AG09309 (cell line): ENCODE measurements around the gene PAPSS2.

Source experiments
- DNase-seq: peaks from one replicate; pipeline ENCODE4 v3.0.0-alpha.2; 2010; ENCODE audit warnings: low read depth
- H3K4me3 ChIP-seq: 2 replicates; pipeline ENCODE4 v1.5.1; 2011; ENCODE audit warnings: mild to moderate bottlenecking, low read depth, low read length, moderate library complexity; ENCODE audit not compliant: control insufficient read depth
- CTCF ChIP-seq: IDR thresholded peaks from 2 replicates; pipeline ENCODE4 v1.5.1; 2011; ENCODE audit warnings: mild to moderate bottlenecking, low read depth, low read length, inconsistent platforms; ENCODE audit not compliant: insufficient read depth, control insufficient read depth; ENCODE audit errors: missing control alignments

The PAPSS2 gene

GRCh38 chr10:87775766-87776165 is 116.1 kb downstream of the PAPSS2 start:
- no peak for DNase-seq
- TF ChIP-seq CTCF, result no peak

GRCh38 chr10:87776328-87776727 is 116.7 kb downstream of the PAPSS2 start:
- no peak overlapping the region for H3K4me3 ChIP-seq
- DNase-seq, result no peak
- TF ChIP-seq CTCF, result no peak

More at GRCh38 chr10:87775766-87776165, 116.1 kb downstream of the PAPSS2 start:
- no peak overlapping the region for H3K4me3 ChIP-seq

- no peak for TF ChIP-seq CTCF
- no peak overlapping the region for H3K4me3 ChIP-seq
- no peak for DNase-seq
These were observed 121.9 kb downstream of the PAPSS2 start for GRCh38 chr10:87781545-87781944.

- H3K4me3 ChIP-seq, result no peak overlapping the region
- no peak for TF ChIP-seq CTCF
- DNase-seq, result no peak
These were observed 123.0 kb downstream of the PAPSS2 start for GRCh38 chr10:87782721-87783120.

GRCh38 chr10:87786421-87786820 is 126.7 kb downstream of the PAPSS2 start:
- no peak for TF ChIP-seq CTCF
- H3K4me3 ChIP-seq, result no peak overlapping the region
- DNase-seq, result no peak

- H3K4me3 ChIP-seq, result no peak overlapping the region
- no peak for DNase-seq
- no peak for TF ChIP-seq CTCF
These were observed 130.5 kb downstream of the PAPSS2 start for GRCh38 chr10:87790185-87790584.

- no peak overlapping the region for H3K4me3 ChIP-seq
- no peak for DNase-seq
- TF ChIP-seq CTCF, result no peak
These were observed 134.6 kb downstream of the PAPSS2 start for GRCh38 chr10:87794285-87794684.
